GM12891 (cell line): Measurements from ENCODE around the gene COL3A1.

ENCODE experiments used
- PAX5 ChIP-seq: IDR thresholded peaks from 2 replicates; pipeline ENCODE4 v1.6.1; 2011; ENCODE audit warnings: low read length, moderate library complexity, mild to moderate bottlenecking; ENCODE audit not compliant: insufficient read depth, severe bottlenecking
- POLR2A ChIP-seq: IDR thresholded peaks from 2 replicates; pipeline ENCODE4 v1.6.1; 2011; ENCODE audit warnings: low read depth, low read length, control low read depth
- POLR2AphosphoS5 ChIP-seq: IDR thresholded peaks from 2 replicates; pipeline ENCODE4 v1.6.1; 2011; ENCODE audit warnings: low read depth, low read length, control low read depth
- POU2F2 ChIP-seq: IDR thresholded peaks from 2 replicates; pipeline ENCODE4 v1.6.1; 2011; ENCODE audit warnings: low read depth, mild to moderate bottlenecking, control low read depth, low read length, moderate library complexity
- SPI1 ChIP-seq: IDR thresholded peaks from 2 replicates; pipeline ENCODE4 v1.6.1; 2011; ENCODE audit warnings: low read depth, low read length, control low read depth
- TAF1 ChIP-seq: IDR thresholded peaks from 2 replicates; pipeline ENCODE4 v1.6.1; 2011; ENCODE audit warnings: low read depth, low read length, control low read depth

DNA sequence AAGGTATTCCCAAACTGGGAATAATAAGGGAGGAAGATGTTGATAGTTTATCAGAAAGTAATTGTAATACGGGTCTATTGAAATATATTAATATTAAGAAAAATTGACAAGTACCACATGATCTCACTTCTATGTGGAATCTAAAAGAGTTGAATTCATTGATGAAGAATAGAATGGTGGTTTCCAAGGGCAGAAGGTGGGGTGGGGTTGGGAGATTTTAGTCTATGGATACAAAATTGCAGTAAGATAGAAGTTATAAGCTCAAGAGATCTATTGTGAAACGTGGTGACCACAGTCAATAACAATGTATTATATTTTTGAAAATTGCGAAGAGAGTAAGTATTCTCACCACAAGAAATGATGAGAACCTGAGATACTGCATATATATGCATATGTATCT, 38.9 kb downstream of the COL3A1 start:
- TF ChIP-seq POLR2A (no peak), POLR2AphosphoS5 (no peak), SPI1 (no peak), TAF1 (no peak), POU2F2 (no peak), PAX5 (no peak)
